Tibial nerve (tissue), 4 donors: Measurements from ENCODE around the gene NAMPT. TPM values are rescaled to one million over a fixed set of nuclear protein-coding genes. Genes with fewer than 3 reads are reported as not detected.
A peak's percentile ranks its signal among the peaks of the same experiment; 100 is the strongest.
"Not testable (repeated sequence)": the region's sequence is repeated elsewhere in the genome, so short reads cannot be mapped to it uniquely, and the experiment has no call there.

Experiments used
- DNase-seq, 2 donors: peaks; one replicate each; pipeline ENCODE4 v3.0.0-alpha.2; 2019; ENCODE audit warnings: low spot score in 2 of 2
- H3K27ac ChIP-seq, 4 donors: fragments of 200-600 bp; sonication (generic) in 3 of 4; one replicate each; pipeline ENCODE4 v1.5.1; 2017 to 2019; ENCODE audit warnings: mild to moderate bottlenecking in 1 of 4
- H3K27me3 ChIP-seq, 2 donors: fragments of 200-600 bp; sonication (generic) in 1 of 2; one replicate each; pipeline versions ENCODE4 v1.5.1 to v1.6.0; 2017 to 2019
- H3K36me3 ChIP-seq, 3 donors: fragments of 200-600 bp; sonication (generic); one replicate each; pipeline ENCODE4 v1.5.1; 2018 to 2019
- H3K4me1 ChIP-seq, 4 donors: fragments of 200-600 bp; sonication (generic) in 3 of 4; one replicate each; pipeline ENCODE4 v1.5.1; 2017 to 2019
- H3K4me3 ChIP-seq, 4 donors: fragments of 200-600 bp; sonication (generic) in 3 of 4; one replicate each; pipeline ENCODE4 v1.5.1; 2017 to 2019; ENCODE audit warnings: mild to moderate bottlenecking in 1 of 4, moderate library complexity in 1 of 4
- H3K9me3 ChIP-seq, 4 donors: fragments of 200-600 bp; sonication (generic) in 3 of 4; one replicate each; pipeline ENCODE4 v1.5.1; 2017 to 2019
- CTCF ChIP-seq, 5 experiments: fragments of 200-600 bp in 3 of 5; fragments of 450-650 bp in 2 of 5; sonication (generic) in 3 of 5; IDR thresholded peaks; one replicate each; pipeline ENCODE4 v1.5.1; 2016 to 2019; ENCODE audit warnings: antibody characterized with exemption in 5 of 5, mild to moderate bottlenecking in 3 of 5, moderate library complexity in 2 of 5
- EP300 ChIP-seq, 2 donors: sonication (generic); formaldehyde crosslinking; IDR thresholded peaks; one replicate each; pipeline ENCODE4 v1.6.1; 2017; ENCODE audit warnings: antibody characterized with exemption in 2 of 2, mild to moderate bottlenecking in 1 of 2
- POLR2A ChIP-seq, 2 donors: fragments of 450-650 bp; IDR thresholded peaks; one replicate each; pipeline ENCODE4 v1.6.1; 2017; ENCODE audit warnings: antibody characterized with exemption in 2 of 2, mild to moderate bottlenecking in 2 of 2, moderate library complexity in 2 of 2
- WGBS, 2 donors: methylation state at CpG; one replicate each; pipeline ENCODE4 v1.1.5; 2018; 5-methylcytosine and 5-hydroxymethylcytosine counted together
- total RNA-seq, 4 donors: library from RNA; depleted of rRNA; stranded (reverse); fragments of >200 nt; gene quantifications; one replicate each; pipeline ENCODE4 v1.1.0, GENCODE V29; 2016

NAMPT gene
- total RNA-seq, 4 donors from 2014 or later, result 69.1 to 270 (median 87.3) TPM

- 29 to 39% methylated on average over 8 of the region's 8 CpGs for WGBS, 2 donors
- Histone ChIP-seq H3K27ac (peak overlapping the region in 3 of 4 donors; percentile 54 to 85 (median 83)), H3K4me3 (no peak overlapping the region), H3K27me3 (no peaks in the 10 kb centered on the region), H3K4me1 (peaks cover 0 to 19% (median 9%) of the 10 kb centered on the region in 4 donors), H3K36me3 (no peaks in the 10 kb centered on the region), H3K9me3 (no peaks in the 10 kb centered on the region)
- DNase-seq, result peak; percentile 18 to 61
- peak; percentile 52 to 89 for TF ChIP-seq EP300 (IDR thresholded peaks at IDR 0.05)
- TF ChIP-seq CTCF (IDR thresholded peaks at IDR 0.05), result no peak
Measured at GRCh38 chr7:106216923-106217542, 67.8 kb downstream of the NAMPT start.

GRCh38 chr7:106216517-106216922 lies 68.3 kb downstream of the NAMPT start:
- H3K4me3 ChIP-seq, result no peak overlapping the region

GRCh38 chr7:106215868-106216516 lies 68.8 kb downstream of the NAMPT start:
- TF ChIP-seq POLR2A (IDR thresholded peaks at IDR 0.05) (no peak), EP300 (IDR thresholded peaks at IDR 0.05) (no peak), CTCF (IDR thresholded peaks at IDR 0.05) (no peak)
- no peaks in the 10 kb centered on the region for H3K9me3 ChIP-seq
- no peak for DNase-seq
- H3K27me3 ChIP-seq, result no peaks in the 10 kb centered on the region
- H3K4me1 ChIP-seq, result peaks cover 0 to 19% (median 9%) of the 10 kb centered on the region in 4 donors
- H3K27ac ChIP-seq, result peak overlapping the region in 3 of 4 donors; percentile 54 to 85 (median 83)
- WGBS, 2 donors, result 74 to 81% methylated on average over 8 of the region's 8 CpGs
- H3K4me3 ChIP-seq, result no peak overlapping the region
- H3K36me3 ChIP-seq, result no peaks in the 10 kb centered on the region

More at GRCh38 chr7:106216517-106216922, 68.3 kb downstream of the NAMPT start:
- Histone ChIP-seq H3K27ac (peak overlapping the region in 3 of 4 donors; percentile 54 to 85 (median 83)), H3K27me3 (no peaks in the 10 kb centered on the region), H3K4me1 (peaks cover 0 to 19% (median 9%) of the 10 kb centered on the region in 4 donors), H3K36me3 (no peaks in the 10 kb centered on the region), H3K9me3 (no peaks in the 10 kb centered on the region)
- TF ChIP-seq EP300 (IDR thresholded peaks at IDR 0.05), result peak in 1 of 2 donors; percentile 80
- TF ChIP-seq CTCF (IDR thresholded peaks at IDR 0.05), result no peak
- TF ChIP-seq POLR2A (IDR thresholded peaks at IDR 0.05), result no peak
- 42 to 49% methylated on average over 2 of the region's 2 CpGs for WGBS, 2 donors
- peak in 1 of 2 donors; percentile 46 for DNase-seq

GRCh38 chr7:106208944-106209343 lies 75.8 kb downstream of the NAMPT start:
- H3K4me1 ChIP-seq, H3K27me3 ChIP-seq, H3K4me3 ChIP-seq, H3K27ac ChIP-seq, H3K36me3 ChIP-seq, H3K9me3 ChIP-seq, DNase-seq: not testable (repeated sequence)
- 86 to 89% methylated on average over 7 of the region's 7 CpGs for WGBS, 2 donors

GRCh38 chr7:106206826-106207541 lies 77.8 kb downstream of the NAMPT start:
- DNase-seq, result no peak
- Histone ChIP-seq H3K4me3 (no peak overlapping the region), H3K27me3 (no peaks in the 10 kb centered on the region), H3K36me3 (no peaks in the 10 kb centered on the region), H3K4me1 (no peaks in the 10 kb centered on the region), H3K27ac (no peak overlapping the region), H3K9me3 (peaks cover 0 to 4% (median 0%) of the 10 kb centered on the region in 4 donors)
- TF ChIP-seq EP300 (IDR thresholded peaks at IDR 0.05) (no peak), POLR2A (IDR thresholded peaks at IDR 0.05) (no peak), CTCF (IDR thresholded peaks at IDR 0.05) (no peak)
- 80 to 84% methylated on average over 7 of the region's 7 CpGs for WGBS, 2 donors
